GM19397 (cell line): Measurements from ENCODE around the gene ZNF385C.

Source experiments
- ATAC-seq: cut with Tn5 transposase; IDR thresholded peaks from one replicate; pipeline ENCODE4 v1.9.1; 2021; ENCODE audit warnings: mild to moderate bottlenecking, moderate library complexity; ENCODE audit not compliant: unreplicated experiment

The ZNF385C gene

DNA sequence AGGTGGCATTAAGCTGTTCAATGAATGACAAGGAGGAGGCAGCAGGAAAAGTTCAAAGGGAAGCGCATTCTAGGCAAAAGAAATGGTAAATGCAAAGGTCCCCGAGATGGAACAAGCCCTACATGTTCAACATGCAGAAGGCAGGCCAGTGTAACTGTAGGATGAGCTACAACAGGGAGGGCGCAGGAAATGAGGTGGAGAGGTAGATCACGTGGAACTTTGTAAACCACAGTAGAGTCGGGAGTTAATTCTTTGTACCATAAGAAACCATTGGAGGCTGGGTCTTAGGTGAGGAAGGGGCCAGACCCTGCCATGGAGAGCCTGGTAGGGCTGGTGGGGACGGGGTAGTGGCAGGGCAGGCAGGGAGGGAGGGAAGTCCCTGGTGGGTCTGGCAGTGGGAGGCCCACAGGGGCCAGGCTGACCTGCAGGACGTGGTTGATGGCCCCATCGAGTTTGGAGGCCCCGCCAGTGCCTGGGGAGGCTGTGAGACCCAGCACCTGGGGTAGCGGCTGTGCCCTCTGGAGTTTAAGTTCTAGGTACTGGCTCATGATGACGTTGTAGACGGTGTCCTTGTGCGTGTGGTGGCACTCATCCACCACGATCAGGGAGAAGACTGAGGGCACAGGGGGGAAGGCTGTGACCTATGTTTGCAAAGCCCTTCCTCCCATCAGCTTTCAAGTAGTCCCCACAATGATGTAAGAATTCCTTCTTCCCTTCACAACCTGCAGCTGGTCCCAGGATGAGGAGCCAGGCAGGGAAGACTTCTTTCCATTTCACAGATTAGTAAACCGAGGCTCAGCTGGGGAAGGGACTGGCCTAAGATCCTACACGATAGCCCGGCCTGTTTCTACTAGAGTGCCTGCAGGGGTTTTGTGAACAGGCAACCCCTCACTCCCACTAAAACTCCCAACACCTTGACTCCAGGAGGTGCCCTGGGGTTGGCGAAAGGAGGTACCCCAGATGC, 12.3 kb upstream of the ZNF385C start:
- ATAC-seq = no peak

DNA sequence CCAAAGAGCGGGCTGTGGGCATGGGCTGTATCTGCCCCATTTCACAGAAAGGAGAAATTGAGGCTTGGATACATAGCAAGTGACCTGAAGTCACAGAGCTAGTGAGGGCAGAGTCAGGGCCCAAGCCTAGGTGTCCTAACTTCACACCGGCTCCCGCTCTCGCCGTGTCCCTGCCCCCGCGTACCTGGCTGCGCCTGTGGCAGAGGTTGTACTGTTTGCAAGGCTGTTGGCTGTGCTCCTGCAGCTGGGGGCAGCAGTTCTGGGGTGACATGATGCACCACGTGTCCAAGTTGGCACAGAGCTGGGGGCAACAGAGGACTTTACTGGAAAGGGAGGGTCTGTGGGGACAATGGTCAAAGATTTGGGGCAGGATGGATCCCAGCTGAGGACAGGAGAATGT, 10.8 kb upstream of the ZNF385C start:
- ATAC-seq = no peak

DNA sequence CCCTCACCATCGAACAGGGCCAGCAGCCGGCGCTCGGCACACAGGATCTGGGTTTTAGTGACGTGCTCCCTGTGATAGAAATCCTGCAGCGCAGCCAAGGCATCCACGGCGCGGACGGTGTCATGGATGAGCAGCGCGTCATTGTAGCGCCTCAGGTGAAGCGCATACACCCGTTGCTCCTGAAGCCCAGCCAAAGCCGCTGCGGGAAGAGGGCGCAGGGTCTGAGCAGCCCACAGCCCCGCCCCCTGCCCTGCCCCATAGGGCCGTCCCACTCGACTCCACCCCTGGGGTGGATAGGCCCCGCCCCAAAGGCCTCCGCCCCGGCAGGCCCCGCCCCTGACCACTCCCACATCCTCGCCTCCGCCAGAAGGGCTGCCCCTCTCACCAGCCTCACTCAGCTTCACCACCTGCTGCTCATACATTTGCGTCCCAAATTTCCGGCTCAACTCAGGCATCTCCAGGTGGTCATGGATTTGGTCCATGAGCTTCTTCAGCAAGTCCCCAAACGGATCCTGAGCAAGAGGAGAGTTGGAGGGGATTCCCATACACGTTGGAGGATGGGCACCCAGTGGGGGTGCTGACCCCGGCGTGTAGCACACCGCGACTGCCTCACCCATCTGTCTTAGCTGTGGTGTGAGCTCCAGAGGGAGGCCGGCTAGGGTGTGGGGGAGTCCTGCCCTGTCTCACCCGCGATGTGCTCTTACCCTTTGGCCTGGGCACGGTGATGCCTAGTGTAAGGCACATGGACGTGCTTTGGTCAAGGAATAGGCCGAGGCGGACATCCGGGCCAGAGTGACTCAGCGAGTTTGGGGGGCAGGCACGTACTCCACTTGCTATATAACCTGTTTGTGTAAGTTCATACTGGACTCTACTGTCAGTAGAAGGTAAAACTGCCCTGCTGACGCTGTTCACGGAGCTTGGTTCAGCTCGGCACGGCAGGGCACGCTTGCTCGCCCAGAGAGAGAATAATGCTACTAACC, 9.6 kb upstream of the ZNF385C start:
- ATAC-seq = peak; percentile 58

DNA sequence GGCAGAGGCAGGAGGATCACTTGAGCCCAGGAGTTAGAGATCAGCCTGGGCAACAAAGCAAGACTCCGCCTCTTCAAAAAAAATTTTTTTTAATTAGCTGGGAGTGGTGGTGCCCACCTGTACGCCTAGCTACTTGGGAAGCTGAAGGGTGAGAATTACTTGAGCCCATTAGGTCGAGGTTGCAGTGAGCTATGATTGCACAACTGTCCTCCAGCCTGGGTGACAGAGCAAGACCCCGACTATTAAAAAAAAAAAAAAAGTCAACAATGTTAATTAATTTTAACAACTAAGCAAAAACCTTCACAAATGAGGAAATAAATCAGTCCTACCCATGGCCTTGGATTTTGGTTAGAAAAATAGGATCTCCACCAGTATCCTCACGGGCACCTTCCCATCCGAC, 8.9 kb upstream of the ZNF385C start:
- ATAC-seq = no peak

DNA sequence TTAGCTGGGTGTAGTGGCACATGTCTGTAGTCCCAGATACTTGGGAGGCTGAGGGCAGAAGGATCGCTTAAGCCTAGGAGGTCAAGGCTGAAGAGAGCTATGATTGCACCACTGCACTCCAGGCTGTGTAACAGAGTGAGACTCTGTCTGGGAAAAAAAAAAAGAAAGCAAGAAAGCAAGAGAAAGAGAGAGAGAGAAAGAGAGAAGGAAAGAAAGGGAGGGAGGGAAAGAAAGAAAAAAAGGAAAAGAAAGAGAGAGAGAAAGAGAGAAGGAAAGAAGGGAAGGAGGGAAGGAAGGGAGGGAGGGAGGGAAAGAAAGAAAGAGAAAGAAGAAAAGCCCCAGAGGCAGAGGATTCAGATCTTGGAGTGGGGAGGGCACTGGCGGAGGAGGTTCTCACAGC, 7.7 kb upstream of the ZNF385C start:
- no peak for ATAC-seq

DNA sequence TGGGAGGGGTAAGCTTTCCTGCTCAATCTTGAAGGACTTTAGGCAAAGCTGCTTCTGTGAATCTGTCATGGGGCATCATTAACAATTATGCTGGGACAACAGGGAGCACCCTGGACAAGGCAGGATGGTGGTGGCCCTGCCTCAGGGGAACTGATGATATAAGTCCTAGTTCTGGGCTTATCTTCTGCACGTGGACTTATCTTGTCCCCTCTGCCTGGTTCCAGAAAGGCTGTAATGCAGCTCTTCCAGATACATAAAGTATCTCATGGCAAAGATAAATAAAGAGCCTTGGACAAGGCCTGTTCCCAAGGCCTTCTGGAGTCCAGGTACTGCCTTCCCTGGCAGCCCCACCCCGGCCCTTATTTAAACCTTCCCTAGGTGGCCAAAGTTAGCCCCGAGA, 6.0 kb upstream of the ZNF385C start:
- ATAC-seq = no peak

DNA sequence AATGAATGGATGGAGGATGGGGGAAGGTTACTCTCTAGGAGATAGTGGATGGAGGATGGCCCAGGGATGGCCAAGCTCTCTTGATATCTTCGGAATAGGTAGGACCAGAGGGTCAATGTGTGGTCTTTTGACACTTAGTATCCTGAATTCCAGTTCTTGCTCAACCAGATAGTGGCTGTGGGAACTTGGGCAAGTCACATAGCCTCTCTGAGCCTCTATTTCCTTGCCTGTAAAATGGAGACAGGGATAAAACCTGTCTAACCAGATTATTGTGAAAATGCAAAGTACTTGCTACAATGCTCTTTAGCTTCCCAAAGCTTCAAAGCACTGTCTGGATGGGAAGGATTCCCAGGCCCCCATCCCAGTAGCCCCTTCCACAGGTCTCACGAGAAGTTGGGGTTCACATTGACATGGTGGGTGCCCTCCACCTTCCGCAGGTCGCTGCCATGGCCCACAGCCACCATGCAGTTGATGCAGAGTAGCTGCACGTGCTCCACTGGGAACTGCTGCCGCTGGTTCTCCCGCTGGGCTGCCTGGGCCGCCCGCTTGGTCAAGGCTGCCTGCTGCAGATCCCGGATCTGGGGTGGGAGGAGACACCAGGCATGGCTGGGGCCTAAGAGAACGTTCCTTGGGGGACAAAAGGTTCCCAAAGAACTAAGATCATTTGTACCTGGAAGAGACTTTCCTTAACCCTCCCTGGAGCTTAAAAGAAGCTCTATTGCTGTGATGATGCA, 5.1 kb upstream of the ZNF385C start:
- ATAC-seq = no peak

DNA sequence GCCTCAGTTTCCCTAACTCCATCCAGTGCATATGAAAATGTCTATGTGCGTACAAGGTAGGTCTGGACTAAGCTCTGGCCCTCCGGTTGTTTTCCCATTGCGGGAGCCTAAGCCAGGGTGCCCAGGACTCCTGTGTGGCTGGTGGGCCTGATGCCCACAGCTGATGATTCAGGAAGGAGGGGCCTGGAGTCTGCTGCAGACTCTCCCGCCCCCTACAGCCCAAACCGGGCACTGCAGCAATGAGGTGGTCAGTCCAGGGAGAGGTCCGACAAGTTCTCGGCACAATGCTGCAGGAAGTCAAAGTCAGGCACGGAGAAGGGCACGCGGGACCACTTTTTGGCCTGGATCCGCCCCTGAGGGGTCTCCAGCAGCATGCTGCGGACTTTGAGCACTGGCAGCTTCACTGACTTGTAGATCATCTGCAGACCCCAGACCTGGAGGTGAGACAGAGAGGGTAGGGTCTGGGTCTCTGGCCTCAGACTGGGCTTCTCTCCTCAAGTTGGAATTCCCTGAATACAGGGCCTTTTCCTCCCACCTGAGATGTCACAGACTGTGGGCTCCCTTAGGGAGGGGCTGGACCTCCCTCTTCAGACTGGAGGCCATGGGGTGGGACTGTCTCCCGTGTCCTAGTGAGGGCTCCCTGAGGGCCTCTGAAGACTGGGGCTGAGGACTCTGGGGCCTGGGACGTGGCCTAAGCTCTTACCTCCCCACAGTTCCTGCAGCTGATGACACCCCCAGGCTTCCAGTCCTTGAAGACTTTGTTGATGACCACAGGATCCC, 3.4 kb upstream of the ZNF385C start:
- ATAC-seq = no peak

DNA sequence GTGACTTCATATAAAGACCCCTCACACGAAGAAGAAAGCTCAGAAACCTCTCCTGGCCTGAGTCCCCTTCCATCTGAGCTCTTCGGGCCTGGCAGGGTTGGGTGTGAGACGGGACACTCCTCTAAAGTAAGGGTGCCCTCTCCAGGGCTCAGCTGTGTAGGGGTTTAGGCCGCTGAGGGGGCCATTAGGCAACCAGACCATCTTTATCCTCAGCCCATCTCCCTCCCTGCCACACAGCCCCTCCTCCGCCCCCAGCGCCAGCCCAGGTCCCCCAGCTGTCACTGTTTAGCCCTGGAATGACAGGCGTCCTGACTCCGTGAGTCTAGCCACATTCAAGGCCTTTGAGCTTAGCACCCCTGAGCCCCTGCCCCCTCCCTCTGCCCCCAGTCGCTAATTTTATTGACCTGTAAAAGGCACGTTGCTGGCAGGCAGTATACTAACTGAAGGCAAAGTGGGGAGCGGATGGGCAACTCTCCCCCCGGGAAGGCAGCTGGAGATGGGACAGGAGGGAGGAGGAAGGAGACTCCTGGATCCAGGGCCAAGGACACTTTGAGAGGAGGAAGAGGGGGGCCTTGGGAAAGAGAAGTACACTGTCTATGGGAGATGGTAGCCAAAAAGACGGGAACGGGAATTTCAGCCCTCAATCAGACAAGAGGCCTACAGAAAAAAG, 592 bp upstream of the ZNF385C start:
- no peak for ATAC-seq

DNA sequence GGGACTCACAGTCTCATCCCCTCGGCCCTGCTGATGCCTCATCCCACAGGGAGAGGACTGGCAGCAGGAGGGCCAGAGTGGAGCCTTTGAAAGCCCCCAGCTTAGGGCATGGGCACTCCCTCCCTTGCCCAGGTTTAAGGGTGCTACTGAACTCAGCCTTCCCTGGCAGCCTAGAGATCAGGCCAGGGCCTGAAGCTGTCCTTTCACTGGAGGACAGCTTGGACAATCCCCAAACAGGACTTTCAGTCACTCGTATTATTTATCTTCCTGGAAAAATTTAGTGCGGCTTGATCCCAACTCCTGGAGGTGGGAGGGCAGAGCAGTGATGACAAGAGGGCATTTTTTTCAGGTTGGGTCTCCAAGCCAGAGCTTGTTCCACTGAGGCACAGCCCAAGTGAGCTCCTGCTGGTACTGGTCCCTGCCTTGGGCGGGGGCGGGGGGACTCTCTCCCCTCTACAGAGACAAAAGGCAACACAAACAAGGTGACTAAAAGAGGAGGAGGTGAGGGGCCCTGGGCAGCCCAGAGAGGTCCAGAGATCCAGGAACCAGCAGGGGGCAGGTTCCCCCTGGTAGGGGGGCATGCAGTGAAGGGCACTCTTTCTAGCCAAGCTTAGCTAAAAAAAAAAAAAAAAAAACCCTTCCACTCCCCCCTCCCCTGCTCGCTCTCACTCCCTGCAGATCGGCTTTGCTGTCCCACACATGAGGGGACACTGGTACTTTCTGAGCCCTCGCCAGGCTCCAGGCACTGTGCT, 1.7 kb downstream of the ZNF385C start:
- ATAC-seq = no peak

DNA sequence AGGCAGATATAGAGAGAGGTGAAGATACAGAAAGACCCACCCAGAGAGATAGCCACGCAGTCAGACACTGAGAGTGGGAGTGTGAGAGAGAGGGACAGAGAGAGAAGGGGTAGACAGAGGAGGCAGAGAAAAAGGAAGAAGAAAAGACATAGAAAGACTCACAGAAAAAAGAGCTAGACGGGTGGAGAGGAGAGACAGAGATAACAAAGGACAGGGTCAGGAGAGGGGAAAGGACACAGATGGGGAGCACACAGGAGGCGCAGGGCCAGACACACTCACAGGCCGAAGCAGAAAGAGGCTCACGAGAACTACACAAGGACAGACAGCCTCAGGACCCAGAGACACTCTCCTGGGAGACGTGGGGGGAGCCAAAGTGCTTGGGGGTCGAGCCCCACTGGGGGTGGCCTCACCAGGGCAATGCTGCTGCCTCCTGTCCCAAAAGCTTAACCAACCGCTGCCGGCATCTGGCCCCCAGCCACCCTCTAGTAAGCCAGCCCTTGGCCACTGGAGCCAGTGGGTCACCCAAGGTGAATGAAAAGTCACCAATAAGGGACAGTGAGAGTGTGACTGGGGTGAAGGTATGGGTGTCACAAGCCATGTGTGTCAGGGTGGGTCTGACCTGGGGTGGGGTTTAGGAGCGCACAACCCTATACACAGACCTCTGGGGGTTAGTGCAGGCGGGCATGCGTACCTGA, 3.8 kb downstream of the ZNF385C start:
- no peak for ATAC-seq

DNA sequence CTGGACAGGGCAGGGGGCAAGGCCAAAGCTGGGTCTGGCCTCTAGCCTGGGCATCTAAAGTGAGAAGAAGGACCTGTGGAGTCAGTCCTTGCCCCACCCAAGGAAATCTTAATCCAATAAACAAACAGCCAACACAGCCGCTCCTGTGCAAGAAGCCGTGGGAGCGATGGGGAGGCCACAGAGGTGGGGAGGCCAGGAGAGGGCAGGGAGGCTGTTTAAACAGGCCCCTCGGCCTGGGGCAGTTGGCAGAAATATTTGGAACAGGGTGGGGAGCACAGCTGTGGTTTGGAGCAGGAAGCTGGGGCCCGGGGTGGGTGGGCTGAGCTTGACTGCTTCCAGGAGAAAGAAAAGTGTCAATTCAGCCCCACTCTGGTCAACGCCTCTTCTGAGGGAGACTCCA, 5.3 kb downstream of the ZNF385C start:
- ATAC-seq = no peak

DNA sequence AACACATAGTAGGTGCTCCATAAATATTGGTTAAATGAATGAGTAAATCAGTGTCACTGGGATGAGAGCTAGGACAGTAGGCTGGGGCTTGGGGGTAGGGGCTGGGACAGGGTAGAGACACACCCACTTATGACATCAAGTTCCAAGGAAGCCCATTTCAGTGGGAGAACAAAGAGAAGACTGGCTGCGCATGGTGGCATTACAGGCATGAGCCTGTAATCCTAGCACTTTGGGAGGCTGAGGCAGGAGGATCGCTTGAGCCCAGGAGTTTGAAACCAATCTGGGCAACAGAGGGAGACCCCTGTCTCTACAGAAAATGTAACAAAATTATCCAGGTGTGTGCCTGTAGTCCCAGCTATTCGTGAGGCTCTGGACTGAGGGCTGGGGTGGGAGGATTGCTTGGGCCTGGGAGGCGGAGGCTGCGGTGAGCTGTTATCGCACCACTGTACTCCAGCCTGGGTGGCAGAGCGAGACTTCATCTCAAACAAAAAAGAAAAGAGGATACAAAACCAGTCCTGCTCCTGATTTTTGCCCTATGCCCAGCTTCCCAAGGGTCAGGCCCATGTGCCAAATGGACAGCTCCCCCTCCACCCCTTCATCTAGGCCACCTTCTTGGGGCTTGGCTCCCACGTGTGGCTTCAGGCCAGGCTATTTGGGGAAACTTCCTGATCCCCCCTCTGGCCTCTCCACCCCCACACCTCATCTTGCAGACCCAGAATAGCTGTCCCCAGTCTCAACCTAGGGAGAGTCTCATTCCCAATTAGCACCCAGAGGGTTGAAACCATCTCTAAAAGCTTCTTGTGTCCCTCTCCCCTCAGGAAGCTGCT, 7.1 kb downstream of the ZNF385C start:
- ATAC-seq = no peak

DNA sequence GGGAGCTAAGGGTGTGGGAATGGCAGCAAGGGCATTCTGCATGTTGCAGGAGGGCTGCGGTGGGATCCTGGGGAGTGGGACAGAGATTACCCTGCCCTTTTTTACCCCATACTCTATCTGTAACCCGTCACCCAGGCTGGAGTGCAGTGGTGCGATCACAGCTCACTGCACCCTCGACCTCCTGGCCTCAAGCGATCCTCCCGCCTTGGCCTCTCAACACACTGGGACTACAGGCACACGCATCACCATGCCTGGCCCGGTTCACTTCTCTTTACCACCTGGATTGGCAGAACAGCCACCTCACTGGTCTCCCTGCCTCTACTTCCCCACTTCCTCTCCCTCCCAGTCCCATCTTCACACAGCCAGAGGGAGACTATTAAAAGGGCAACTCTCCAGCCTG, 9.5 kb downstream of the ZNF385C start:
- ATAC-seq = no peak

DNA sequence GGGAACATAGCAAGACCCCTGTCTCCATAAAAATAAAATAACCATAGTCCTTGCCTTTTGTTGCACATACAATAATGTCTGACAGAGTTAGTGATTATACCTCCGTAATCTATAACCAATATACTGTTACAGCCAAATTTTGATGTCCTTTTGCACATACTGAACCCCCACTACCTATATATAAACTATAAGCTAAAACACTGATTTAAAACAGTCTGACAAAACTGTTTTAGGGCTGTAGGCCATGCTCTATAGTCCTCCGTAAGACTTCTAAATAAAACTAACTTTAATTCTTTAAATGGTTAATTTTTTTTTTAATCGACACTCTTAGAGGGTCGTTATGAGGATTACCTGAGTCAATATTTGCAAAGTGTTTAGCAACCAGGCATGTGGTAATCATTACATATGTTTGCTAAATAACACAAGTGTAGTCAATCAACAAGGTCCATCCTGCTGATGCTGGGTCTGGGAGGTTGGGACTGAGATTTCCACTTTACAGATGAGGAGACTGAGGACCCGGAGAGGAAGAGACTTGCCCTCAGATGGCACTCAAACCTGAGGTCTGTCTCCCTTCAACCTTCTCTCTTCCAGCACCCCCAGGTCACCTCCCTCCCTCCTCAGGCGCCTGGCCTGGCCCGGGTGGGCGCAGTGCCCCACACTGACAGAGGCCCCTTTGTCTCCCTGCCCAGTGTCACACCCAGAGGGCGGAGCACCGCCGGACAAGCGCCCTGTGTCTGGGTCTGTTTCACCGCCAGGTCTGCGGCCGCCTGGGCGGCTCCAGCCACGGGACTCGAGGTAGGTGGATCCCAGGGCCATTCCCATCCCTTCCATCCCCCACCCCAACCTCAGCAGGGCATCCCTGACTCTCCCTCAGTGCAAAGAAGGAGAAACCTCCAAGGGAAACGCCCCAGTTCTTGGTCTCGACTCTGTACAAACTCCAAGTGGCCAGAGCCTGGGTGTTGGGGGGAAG, 10.3 kb downstream of the ZNF385C start:
- ATAC-seq = no peak

DNA sequence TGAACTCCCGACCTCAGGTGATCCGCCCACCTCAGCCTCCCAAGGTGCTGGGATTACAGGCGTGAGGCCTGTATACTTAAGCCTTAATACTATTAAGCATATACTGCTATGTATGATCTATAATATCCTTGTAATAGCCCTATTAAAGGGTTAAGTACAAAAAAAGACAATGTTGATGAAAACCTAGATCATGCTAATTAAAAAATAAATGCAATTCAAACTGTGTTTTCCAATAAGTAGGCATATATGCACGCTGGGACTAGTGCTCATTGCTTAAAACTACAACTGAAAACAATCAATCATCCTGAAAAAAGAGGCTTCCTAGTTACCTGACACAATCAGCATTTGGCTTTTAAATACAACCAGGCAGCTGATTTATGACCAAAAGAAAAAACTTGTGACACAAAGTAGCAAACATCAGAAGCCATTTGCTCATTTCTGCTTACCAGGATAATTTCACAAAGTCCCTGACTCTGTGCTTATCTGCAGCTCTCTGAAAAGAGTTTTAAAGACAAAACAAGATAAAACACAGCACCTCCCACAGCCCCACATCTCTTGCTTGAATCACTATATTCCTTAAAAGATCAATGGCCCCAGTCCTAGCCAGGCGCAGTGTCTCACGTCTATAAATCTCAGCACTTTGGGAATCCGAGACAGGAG, 11.1 kb downstream of the ZNF385C start:
- ATAC-seq = no peak
